Mucosa of stomach (tissue), 1 donor: ENCODE measurements around the gene POU2AF1.
A peak's percentile ranks its signal among the peaks of the same experiment; 100 is the strongest.

Experiments used
- H3K27me3 ChIP-seq: one replicate; pipeline ENCODE4 v1.7.0; 2013; ENCODE audit warnings: mild to moderate bottlenecking, low read length; ENCODE audit not compliant: control insufficient read depth, insufficient read depth
- H3K36me3 ChIP-seq: one replicate; pipeline ENCODE4 v1.7.0; 2013; ENCODE audit warnings: low read length; ENCODE audit not compliant: control insufficient read depth, insufficient read depth
- H3K4me1 ChIP-seq: one replicate; pipeline ENCODE4 v1.7.0; 2013; ENCODE audit warnings: mild to moderate bottlenecking, low read length; ENCODE audit not compliant: control insufficient read depth, insufficient read depth
- H3K4me3 ChIP-seq: one replicate; pipeline ENCODE4 v1.7.0; 2013; ENCODE audit warnings: low read length
- H3K9ac ChIP-seq: one replicate; pipeline ENCODE4 v1.7.0; 2013; ENCODE audit warnings: mild to moderate bottlenecking, low read length, moderate library complexity
- H3K9me3 ChIP-seq: one replicate; pipeline ENCODE4 v1.7.0; 2013; ENCODE audit warnings: mild to moderate bottlenecking, low read length, moderate library complexity; ENCODE audit not compliant: control insufficient read depth
- donor health status: Pancreatic carcinoma.

POU2AF1 gene

DNA sequence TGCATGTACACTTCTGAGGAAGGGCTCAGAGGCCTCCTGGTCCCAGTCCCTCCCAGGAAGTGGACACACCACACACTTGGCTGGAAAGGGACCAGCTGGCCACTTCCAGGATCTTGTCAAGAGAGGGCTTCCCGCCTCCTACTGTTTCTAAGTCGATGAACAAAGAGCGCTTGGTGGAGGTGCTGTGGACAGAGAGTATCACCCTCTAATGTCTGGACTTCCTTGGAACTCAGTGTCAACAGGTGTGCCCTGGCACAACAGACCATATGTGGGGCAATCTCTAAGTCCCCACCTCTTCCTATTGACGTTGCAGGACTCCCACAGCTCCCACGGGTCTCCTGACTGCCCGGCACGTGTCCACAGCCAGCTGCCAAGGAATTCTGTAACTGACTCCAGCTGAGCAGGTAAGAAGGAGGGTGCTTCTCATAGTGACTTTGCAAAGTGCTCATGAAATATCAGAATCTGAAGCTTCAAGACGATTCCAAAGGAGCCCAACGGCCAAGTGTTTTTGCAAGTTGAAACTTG is 16.1 kb downstream of the POU2AF1 start:
- Histone ChIP-seq H3K4me1 (peaks cover 76% of the 10 kb centered on the region), H3K4me3 (no peak overlapping the region), H3K9ac (peak overlapping the region; percentile 35), H3K36me3 (no peaks in the 10 kb centered on the region), H3K9me3 (no peaks in the 10 kb centered on the region), H3K27me3 (no peaks in the 10 kb centered on the region)

DNA sequence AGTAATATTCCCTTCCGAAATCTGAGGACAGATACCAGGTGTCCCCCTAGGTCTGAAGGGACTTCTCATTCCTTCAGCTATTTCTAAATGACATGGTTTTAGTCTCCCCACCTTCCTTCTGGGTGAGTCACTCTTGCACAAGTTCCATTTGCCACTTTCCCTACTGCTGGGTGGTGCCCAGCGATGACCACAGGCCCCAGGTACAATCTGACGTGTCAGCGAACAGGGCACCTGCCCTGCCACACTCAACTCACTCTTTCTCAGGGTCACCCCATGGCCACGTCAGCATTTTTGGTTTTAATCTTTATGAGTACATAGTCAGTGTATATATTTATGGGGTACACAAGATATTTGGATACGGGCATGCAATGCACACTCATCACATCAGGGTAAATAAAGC is 17.2 kb downstream of the POU2AF1 start:
- peaks cover 87% of the 10 kb centered on the region for H3K4me1 ChIP-seq

DNA sequence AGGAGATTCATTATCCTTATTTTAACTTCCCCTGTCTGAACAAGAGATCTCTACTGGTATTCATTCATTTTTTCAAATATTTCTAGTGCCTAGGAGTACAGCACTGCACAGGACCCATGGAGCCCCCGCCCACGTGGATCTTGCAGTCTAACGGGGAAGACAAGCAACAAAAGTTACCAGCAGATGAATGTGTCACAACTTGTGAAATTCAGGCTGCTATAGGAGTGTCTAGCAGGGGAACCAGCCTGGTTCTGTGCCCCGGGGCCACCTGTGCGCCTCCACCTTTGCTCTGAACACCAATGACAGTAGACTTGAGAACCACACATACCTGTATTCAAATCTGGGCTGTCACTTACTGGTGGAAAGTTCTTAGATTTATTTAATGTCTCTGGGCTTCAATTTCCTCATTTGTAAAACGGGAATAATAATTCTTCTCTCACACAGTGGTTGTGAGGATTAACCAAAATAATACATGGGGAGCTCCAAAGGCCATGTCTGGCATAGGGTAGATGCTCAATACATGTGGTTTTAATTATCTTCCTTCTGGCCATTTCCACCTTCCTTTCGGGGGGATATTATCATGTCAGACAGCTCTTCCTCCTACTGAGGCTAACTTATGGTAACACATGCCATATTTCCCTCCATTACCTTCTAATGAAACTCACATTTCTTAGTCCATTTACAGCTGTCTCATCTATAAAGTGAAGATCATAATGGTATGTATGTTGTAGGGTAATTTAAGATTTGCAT is 17.8 kb downstream of the POU2AF1 start:
- H3K36me3 ChIP-seq: no peaks in the 10 kb centered on the region
- H3K9me3 ChIP-seq: no peaks in the 10 kb centered on the region
- H3K4me3 ChIP-seq: no peak overlapping the region
- no peaks in the 10 kb centered on the region for H3K27me3 ChIP-seq
- H3K9ac ChIP-seq: peak overlapping the region; percentile 23
- peaks cover 89% of the 10 kb centered on the region for H3K4me1 ChIP-seq

More for the DNA sequence above, 17.2 kb downstream of the POU2AF1 start:
- Histone ChIP-seq H3K9ac (no peak overlapping the region), H3K9me3 (no peaks in the 10 kb centered on the region), H3K27me3 (no peaks in the 10 kb centered on the region), H3K36me3 (no peaks in the 10 kb centered on the region), H3K4me3 (no peak overlapping the region)

DNA sequence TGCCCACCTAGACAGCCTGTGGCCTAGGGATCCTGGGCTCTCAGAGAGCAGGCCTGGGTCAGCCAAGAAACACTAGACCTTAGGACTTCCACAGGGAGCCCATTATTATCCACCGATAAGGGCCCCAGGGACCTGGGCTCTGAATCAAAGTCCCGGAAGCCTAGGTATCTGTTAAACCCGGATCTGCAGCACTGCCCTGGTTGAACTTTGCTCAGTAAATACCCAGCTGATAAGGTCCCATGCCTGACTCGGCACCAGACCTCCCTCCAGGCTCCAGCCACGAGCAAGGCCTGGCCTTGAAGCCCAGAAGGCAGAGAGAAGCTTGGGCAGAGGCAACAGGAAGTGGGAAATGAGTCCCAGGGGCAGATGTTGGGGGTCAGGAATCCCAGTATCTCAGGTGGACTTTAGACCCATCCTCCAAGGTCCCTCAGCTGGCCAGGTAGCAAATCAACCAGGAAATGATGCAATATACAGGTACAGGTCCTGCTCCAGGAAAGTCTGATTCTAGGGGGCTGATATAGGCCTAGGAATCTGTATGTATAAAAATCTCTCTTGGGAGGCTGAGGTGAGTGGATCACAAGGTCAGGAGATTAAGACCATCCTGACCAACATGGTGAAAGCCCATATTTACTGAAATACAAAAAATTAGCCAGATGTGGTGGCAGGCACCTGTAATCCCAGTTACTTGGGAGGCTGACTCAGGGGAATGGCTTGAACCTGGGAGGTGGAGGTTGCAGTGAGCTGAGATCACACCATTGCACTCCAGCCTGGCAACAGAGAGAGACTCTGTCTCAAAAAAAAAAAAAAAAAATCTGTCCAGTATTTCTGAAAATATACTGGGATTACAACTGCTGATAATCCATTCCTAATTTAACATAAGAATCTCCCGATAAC is 18.7 kb downstream of the POU2AF1 start:
- no peaks in the 10 kb centered on the region for H3K9me3 ChIP-seq
- H3K27me3 ChIP-seq: no peaks in the 10 kb centered on the region
- H3K9ac ChIP-seq: peak overlapping the region; percentile 58
- H3K4me1 ChIP-seq: peaks cover 90% of the 10 kb centered on the region
- H3K4me3 ChIP-seq: no peak overlapping the region
- H3K36me3 ChIP-seq: no peaks in the 10 kb centered on the region

DNA sequence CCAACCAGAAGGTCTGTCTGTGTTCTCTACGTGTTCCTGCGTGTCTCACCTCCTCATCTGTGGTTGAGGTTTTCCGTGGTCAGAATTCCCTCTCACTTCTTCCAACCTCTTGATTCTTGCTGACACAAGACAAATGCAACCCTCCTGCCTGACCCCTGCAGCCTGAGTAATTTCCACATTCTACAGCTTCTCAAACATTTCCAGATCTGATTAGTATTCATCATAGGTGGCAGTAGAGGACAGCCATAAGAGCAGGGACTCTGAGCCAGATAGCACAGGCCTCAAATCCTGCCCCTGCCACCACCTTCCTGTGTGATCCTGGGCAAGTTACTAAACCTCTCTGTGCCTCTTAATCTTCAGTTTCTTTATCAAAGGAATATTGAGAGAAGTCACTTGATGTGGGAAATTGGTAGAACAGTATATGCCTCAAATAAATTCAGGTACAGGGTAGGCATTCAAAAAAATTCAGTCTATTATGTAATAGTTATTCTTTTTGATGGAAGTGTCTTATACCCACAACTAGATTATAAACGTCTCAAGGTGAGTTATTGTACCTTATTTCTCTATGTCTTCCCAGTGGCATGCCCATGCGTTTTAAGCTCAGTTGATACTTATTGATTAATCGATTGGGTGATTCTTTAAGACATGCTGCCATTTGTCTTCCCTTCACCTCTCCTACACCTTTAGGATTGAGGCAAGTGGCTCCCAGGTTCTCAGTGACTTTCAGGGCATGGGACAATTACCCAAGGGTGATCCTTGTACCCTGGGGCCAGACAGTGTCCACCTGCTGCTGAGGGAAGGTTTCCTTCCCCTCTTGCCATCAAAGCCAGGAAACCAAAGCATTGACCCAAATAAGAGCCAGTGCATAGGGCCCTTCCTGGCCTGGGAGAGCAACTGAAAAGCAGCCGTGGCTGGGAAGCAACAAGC is 19.6 kb downstream of the POU2AF1 start:
- Histone ChIP-seq H3K27me3 (no peaks in the 10 kb centered on the region), H3K4me1 (peaks cover 91% of the 10 kb centered on the region), H3K9ac (peak overlapping the region; percentile 58), H3K36me3 (no peaks in the 10 kb centered on the region), H3K4me3 (no peak overlapping the region), H3K9me3 (no peaks in the 10 kb centered on the region)

DNA sequence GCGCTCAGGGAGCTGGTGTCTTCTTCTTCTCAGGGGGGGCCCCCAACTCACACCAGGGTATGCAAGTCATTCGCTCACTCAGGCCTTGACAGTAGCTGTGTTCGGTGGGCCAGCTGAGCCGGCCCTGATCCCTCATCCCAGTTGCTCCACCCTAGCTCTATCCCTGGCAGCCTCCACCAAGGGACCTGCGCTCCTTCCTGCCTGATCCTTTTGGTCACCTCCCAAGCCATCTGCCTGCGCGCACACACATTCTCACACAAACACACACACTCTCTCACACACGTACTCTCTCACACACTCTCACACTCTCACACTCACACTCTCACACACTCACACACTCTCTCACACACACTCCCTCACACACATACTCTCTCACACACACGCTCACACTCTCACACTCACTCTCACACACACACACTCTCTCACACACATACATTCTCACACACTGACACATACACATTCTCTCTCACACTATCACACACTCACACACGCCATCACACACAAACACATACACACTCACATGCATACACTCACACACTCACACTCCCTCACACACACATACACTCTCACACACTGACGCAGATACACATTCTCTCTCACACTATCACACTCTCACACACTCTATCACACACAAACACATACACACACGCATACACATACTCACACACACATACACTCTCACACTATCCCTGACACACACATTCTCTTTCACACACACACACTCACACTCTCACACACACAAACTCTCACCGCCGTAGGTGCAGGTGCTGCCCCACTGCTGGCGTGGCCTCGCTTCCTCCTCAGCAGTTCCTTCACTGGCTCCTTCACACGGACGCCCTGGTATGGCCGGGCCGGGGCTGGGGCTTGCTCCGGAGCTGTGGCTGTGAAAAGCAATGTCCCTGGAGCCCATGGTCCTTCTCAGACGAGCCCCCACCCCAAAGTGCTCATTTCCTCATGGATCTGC is 20.8 kb downstream of the POU2AF1 start:
- no peak overlapping the region for H3K4me3 ChIP-seq
- peak overlapping the region; percentile 52 for H3K9ac ChIP-seq
- H3K36me3 ChIP-seq: no peaks in the 10 kb centered on the region
- H3K27me3 ChIP-seq: no peaks in the 10 kb centered on the region
- peaks cover 97% of the 10 kb centered on the region for H3K4me1 ChIP-seq
- H3K9me3 ChIP-seq: no peaks in the 10 kb centered on the region

DNA sequence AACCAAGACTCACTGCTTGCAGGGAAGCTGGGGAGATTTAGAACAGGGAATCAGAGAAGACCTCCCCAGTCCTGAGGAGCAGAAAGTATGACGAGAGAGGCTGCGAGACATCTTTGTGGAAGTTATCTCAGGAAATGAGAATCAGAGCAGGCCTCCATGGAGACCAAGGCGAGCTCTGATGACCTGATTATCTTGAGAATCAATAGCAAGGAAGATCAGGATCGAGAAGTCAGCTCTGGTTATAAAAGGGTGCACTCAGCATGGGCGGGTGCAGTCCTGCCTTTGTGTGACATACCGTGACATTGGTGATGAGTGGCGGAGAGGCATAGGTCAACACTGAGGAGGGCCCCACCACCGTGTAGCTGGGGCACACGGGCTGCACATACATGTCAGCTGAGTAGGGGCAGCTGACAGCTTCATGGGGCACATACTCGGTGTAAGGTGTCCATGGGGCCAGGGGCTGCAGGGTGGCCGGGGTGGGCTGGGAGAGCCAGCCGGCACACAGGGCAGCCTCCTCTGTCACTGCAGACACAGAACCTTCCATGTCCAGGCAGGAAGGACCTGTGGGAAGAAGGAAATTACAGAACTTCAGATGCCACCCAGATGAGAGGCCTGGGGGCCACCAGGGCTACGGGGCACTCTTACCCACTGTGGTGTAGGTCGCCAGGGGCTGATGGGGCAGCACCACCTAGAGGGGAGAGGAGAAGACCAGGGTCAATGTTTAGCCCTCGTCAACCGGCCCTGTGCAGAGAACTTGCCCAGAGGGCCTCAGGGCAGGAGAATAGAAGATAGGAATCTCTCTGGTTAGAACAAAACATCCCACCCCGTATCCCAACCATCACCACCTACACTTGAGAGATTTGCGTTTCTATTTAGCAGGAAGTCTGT is 21.7 kb downstream of the POU2AF1 start:
- H3K36me3 ChIP-seq: no peaks in the 10 kb centered on the region
- H3K4me3 ChIP-seq: no peak overlapping the region
- H3K27me3 ChIP-seq: no peaks in the 10 kb centered on the region
- H3K4me1 ChIP-seq: peaks cover 94% of the 10 kb centered on the region
- H3K9me3 ChIP-seq: no peaks in the 10 kb centered on the region
- peak overlapping the region; percentile 32 for H3K9ac ChIP-seq

DNA sequence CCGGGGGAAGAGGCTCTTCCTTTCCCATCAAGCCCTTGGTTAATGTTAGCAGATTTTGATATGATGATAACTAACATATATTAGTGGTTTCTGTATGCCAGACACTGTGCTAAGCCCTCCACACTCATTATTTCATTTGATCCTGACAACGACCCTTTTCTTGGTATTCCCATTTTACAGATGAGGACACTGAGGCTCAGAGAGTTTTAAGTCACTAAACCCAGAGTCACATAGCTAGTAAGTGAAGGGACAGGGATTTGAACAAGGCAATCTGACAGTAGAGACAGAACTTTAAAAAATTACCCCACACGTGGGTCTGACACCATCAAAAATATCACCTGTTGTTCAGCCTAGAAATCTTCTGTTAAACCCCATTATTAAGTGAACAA is 22.4 kb downstream of the POU2AF1 start:
- Histone ChIP-seq H3K4me1 (peaks cover 89% of the 10 kb centered on the region), H3K9me3 (no peaks in the 10 kb centered on the region), H3K9ac (no peak overlapping the region), H3K27me3 (no peaks in the 10 kb centered on the region), H3K4me3 (no peak overlapping the region), H3K36me3 (no peaks in the 10 kb centered on the region)

DNA sequence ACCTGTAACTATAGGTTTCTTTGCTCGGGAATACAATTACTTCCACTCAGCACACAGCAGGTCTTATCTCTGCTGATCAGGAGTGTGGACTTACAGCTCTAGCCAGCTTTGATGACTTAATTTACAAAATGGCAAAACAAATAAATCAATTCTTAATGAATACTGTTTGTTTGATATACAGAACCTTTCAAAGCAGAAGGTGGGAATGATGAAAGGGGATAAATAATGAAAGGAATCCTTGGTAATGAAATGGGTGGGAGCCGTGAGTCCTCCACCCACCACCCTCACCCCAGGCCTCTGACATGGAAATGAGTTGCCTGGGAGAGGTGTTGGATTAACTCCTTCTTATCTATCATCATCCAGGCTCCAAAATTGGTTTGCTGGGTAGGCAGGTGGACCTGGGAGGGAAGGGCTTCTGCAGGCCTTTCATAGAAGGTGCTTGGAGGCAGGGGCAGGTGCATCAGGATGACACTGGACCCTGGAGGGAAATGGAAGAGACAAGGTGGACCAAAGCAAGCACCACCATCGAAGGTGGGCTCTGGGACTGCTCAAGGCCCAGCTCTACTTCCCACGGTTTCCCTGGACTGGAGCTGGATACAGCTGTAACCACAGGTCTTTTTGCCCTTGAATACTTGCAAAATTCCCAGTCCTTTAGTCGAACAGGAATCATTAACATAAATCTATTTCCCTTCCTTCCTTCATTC is 23.0 kb downstream of the POU2AF1 start:
- H3K27me3 ChIP-seq: no peaks in the 10 kb centered on the region
- H3K4me1 ChIP-seq: peaks cover 89% of the 10 kb centered on the region
- no peaks in the 10 kb centered on the region for H3K36me3 ChIP-seq
- H3K9me3 ChIP-seq: no peaks in the 10 kb centered on the region
- H3K4me3 ChIP-seq: no peak overlapping the region
- H3K9ac ChIP-seq: no peak overlapping the region

DNA sequence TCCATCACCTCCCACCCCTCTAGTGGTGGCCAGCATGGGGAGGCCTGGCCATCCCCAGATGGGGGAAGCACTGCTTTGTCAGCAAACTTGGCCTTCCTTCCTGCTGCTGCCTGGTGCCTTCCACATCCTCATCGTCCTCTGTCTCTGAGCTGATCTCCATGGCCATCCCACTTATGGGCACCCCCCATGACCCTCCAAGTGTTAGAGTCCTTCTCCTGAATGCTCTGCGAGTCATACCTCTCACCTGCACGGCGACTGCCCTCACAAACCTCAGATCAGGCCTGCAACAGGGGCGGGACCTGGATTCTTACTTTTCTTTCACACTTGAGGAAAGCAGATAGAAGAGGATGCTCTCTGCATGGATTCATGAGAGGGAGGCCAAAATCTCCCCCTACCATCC is 24.0 kb downstream of the POU2AF1 start:
- H3K4me1 ChIP-seq: peaks cover 80% of the 10 kb centered on the region

More for the DNA sequence above, 24.0 kb downstream of the POU2AF1 start:
- no peaks in the 10 kb centered on the region for H3K27me3 ChIP-seq
- no peak overlapping the region for H3K9ac ChIP-seq
- no peaks in the 10 kb centered on the region for H3K9me3 ChIP-seq
- H3K36me3 ChIP-seq: no peaks in the 10 kb centered on the region
- no peak overlapping the region for H3K4me3 ChIP-seq
